GM15510 (cell line): ENCODE measurements around the gene LPCAT3.

Experiments
- POLR2A ChIP-seq: IDR thresholded peaks from 3 replicates; pipeline ENCODE4 v1.6.1; 2011; ENCODE audit warnings: borderline replicate concordance; ENCODE audit not compliant: insufficient read length; ENCODE audit errors: extremely low read depth

The LPCAT3 gene

GRCh38 chr12:7042842-7043241, 24.6 kb upstream of the LPCAT3 start:
- no peak for TF ChIP-seq POLR2A

GRCh38 chr12:7039403-7039802, 21.1 kb upstream of the LPCAT3 start:
- TF ChIP-seq POLR2A = no peak

GRCh38 chr12:7038591-7038990, 20.3 kb upstream of the LPCAT3 start:
- TF ChIP-seq POLR2A = no peak

GRCh38 chr12:7035463-7035862, 17.2 kb upstream of the LPCAT3 start:
- no peak for TF ChIP-seq POLR2A

GRCh38 chr12:7034464-7034863, 16.2 kb upstream of the LPCAT3 start:
- TF ChIP-seq POLR2A = no peak

- TF ChIP-seq POLR2A = no peak
Measured at GRCh38 chr12:7032990-7033389, 14.7 kb upstream of the LPCAT3 start.

GRCh38 chr12:7031306-7031705, 13.0 kb upstream of the LPCAT3 start:
- no peak for TF ChIP-seq POLR2A

GRCh38 chr12:7026854-7027253, 8.6 kb upstream of the LPCAT3 start:
- no peak for TF ChIP-seq POLR2A

- no peak for TF ChIP-seq POLR2A
Measured at GRCh38 chr12:7023114-7023513, 4.8 kb upstream of the LPCAT3 start.

- TF ChIP-seq POLR2A = no peak
Measured at GRCh38 chr12:7021956-7022355, 3.7 kb upstream of the LPCAT3 start.

GRCh38 chr12:7019043-7019569, 830 bp upstream of the LPCAT3 start:
- TF ChIP-seq POLR2A = no peak

GRCh38 chr12:7017870-7018349, 366 bp downstream of the LPCAT3 start:
- TF ChIP-seq POLR2A = no peak

- TF ChIP-seq POLR2A = no peak
Measured at GRCh38 chr12:7016958-7017571, 1.2 kb downstream of the LPCAT3 start.

GRCh38 chr12:7015555-7016370, 2.5 kb downstream of the LPCAT3 start:
- no peak for TF ChIP-seq POLR2A

GRCh38 chr12:7013101-7013500, 5.2 kb downstream of the LPCAT3 start:
- TF ChIP-seq POLR2A = no peak
